ENCODE measurements around the gene SULF2.

DNA sequence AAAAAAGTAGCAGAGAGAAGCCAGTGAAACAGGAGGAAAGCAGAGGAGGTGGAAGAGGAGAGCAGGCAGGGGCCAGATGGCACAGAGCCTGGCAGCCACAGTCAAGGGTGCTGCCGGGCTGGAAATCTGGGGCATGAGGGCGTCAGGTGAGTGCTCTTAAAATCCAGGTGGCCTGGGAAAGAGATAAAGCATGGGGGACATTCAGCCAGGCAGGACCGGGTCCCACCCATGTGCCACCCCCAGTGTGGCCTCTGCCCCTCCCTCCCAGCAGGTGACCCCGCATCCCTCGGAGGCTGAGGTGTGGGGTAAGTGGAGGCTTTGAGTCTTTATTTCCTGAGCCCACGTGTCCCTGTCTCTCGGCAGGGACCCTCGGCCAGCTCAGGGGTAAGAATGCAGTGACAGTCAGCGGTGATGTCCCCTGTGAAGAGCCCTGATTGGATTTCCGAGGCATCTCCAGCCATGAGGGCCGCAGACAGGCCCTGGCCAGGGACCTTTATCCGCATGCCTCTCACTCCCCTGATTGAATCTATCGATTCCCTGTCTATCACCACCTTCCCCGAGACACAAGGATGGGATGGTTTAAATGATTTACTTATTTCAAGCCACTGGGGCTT is 33.8 kb upstream of the SULF2 start:
- TF ChIP-seq, protein P1, sequence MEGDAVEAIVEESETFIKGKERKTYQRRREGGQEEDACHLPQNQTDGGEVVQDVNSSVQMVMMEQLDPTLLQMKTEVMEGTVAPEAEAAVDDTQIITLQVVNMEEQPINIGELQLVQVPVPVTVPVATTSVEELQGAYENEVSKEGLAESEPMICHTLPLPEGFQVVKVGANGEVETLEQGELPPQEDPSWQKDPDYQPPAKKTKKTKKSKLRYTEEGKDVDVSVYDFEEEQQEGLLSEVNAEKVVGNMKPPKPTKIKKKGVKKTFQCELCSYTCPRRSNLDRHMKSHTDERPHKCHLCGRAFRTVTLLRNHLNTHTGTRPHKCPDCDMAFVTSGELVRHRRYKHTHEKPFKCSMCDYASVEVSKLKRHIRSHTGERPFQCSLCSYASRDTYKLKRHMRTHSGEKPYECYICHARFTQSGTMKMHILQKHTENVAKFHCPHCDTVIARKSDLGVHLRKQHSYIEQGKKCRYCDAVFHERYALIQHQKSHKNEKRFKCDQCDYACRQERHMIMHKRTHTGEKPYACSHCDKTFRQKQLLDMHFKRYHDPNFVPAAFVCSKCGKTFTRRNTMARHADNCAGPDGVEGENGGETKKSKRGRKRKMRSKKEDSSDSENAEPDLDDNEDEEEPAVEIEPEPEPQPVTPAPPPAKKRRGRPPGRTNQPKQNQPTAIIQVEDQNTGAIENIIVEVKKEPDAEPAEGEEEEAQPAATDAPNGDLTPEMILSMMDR (IDR thresholded peaks at IDR 0.05; ENCODE audit: low read depth, low read length, missing input control): no peak
- TF ChIP-seq TAF1 (conservative IDR thresholded peaks at IDR 0.05): no peak
- TF ChIP-seq SP1 (IDR thresholded peaks at IDR 0.05): no peak
- no peak for TF ChIP-seq YY1 (IDR thresholded peaks at IDR 0.05)
- TF ChIP-seq, protein P2, sequence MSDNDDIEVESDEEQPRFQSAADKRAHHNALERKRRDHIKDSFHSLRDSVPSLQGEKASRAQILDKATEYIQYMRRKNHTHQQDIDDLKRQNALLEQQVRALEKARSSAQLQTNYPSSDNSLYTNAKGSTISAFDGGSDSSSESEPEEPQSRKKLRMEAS (IDR thresholded peaks at IDR 0.05): no peak
- TF ChIP-seq, protein P3, sequence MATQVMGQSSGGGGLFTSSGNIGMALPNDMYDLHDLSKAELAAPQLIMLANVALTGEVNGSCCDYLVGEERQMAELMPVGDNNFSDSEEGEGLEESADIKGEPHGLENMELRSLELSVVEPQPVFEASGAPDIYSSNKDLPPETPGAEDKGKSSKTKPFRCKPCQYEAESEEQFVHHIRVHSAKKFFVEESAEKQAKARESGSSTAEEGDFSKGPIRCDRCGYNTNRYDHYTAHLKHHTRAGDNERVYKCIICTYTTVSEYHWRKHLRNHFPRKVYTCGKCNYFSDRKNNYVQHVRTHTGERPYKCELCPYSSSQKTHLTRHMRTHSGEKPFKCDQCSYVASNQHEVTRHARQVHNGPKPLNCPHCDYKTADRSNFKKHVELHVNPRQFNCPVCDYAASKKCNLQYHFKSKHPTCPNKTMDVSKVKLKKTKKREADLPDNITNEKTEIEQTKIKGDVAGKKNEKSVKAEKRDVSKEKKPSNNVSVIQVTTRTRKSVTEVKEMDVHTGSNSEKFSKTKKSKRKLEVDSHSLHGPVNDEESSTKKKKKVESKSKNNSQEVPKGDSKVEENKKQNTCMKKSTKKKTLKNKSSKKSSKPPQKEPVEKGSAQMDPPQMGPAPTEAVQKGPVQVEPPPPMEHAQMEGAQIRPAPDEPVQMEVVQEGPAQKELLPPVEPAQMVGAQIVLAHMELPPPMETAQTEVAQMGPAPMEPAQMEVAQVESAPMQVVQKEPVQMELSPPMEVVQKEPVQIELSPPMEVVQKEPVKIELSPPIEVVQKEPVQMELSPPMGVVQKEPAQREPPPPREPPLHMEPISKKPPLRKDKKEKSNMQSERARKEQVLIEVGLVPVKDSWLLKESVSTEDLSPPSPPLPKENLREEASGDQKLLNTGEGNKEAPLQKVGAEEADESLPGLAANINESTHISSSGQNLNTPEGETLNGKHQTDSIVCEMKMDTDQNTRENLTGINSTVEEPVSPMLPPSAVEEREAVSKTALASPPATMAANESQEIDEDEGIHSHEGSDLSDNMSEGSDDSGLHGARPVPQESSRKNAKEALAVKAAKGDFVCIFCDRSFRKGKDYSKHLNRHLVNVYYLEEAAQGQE (IDR thresholded peaks at IDR 0.05): no peak
- TF ChIP-seq, protein P4, sequence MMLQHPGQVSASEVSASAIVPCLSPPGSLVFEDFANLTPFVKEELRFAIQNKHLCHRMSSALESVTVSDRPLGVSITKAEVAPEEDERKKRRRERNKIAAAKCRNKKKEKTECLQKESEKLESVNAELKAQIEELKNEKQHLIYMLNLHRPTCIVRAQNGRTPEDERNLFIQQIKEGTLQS (IDR thresholded peaks at IDR 0.05): no peak
- TF ChIP-seq, protein P5, sequence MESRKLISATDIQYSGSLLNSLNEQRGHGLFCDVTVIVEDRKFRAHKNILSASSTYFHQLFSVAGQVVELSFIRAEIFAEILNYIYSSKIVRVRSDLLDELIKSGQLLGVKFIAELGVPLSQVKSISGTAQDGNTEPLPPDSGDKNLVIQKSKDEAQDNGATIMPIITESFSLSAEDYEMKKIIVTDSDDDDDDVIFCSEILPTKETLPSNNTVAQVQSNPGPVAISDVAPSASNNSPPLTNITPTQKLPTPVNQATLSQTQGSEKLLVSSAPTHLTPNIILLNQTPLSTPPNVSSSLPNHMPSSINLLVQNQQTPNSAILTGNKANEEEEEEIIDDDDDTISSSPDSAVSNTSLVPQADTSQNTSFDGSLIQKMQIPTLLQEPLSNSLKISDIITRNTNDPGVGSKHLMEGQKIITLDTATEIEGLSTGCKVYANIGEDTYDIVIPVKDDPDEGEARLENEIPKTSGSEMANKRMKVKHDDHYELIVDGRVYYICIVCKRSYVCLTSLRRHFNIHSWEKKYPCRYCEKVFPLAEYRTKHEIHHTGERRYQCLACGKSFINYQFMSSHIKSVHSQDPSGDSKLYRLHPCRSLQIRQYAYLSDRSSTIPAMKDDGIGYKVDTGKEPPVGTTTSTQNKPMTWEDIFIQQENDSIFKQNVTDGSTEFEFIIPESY (IDR thresholded peaks at IDR 0.05): no peak
- TF ChIP-seq EGR1 (IDR thresholded peaks at IDR 0.05; ENCODE audit: low read depth in 2 of 2): no peak
- TF ChIP-seq JUND (IDR thresholded peaks at IDR 0.05): no peak
- TF ChIP-seq RAD21 (IDR thresholded peaks at IDR 0.05): no peak
